ENCODE measurements around the gene ONECUT2.

ONECUT2 gene

GRCh38 chr18:57538614-57539013, 103.4 kb downstream of the ONECUT2 start:
- no peak for TF ChIP-seq CTCF (IDR thresholded peaks at IDR 0.05)
- no peak overlapping the region for H3K27ac ChIP-seq
- no peaks in the 10 kb centered on the region for H3K9me3 ChIP-seq
- H3K4me3 ChIP-seq (ENCODE audit: low read depth in 1 of 2, low read length in 1 of 2) = no peak overlapping the region
- no peaks in the 10 kb centered on the region for H3K36me3 ChIP-seq
- H3K4me1 ChIP-seq (ENCODE audit: control insufficient read depth in 1 of 2, insufficient read depth in 1 of 2, low read depth in 1 of 2, low read length in 1 of 2) = no peaks in the 10 kb centered on the region
- H3K27me3 ChIP-seq = peaks cover 4% of the 10 kb centered on the region

- no peak for TF ChIP-seq CTCF (IDR thresholded peaks at IDR 0.05)
- H3K27ac ChIP-seq = no peak overlapping the region
- H3K27me3 ChIP-seq = peaks cover 4% of the 10 kb centered on the region
- H3K4me1 ChIP-seq (ENCODE audit: control insufficient read depth in 1 of 2, insufficient read depth in 1 of 2, low read depth in 1 of 2, low read length in 1 of 2) = no peaks in the 10 kb centered on the region
- H3K9me3 ChIP-seq = no peaks in the 10 kb centered on the region
- no peaks in the 10 kb centered on the region for H3K36me3 ChIP-seq
- no peak overlapping the region for H3K4me3 ChIP-seq (ENCODE audit: low read depth in 1 of 2, low read length in 1 of 2)
These were observed 104.5 kb downstream of the ONECUT2 start for GRCh38 chr18:57539702-57540101.

All from neutrophil (primary cell).